IPS DF 6.9 (cell line): Measurements from ENCODE around the gene SMIM3.

Experiments
- DNase-seq: peaks from one replicate; pipeline ENCODE4 v3.0.0-alpha.2; 2013; ENCODE audit warnings: low read depth, low spot score
- H3K27ac ChIP-seq: one replicate; pipeline ENCODE4 v1.5.1; 2013; ENCODE audit warnings: low read length, control low read depth
- H3K27me3 ChIP-seq: 2 replicates; pipeline ENCODE4 v1.6.1; 2013; ENCODE audit warnings: mild to moderate bottlenecking, low read length; ENCODE audit not compliant: control insufficient read depth, insufficient read depth
- H3K36me3 ChIP-seq: 2 replicates; pipeline ENCODE4 v1.6.1; 2013; ENCODE audit warnings: low read length; ENCODE audit not compliant: control insufficient read depth, insufficient read depth
- H3K4me1 ChIP-seq: 2 replicates; pipeline ENCODE4 v1.6.1; 2013; ENCODE audit warnings: low read length; ENCODE audit not compliant: control insufficient read depth, insufficient read depth
- H3K4me3 ChIP-seq: 2 replicates; pipeline ENCODE4 v1.5.1; 2013; ENCODE audit warnings: mild to moderate bottlenecking, low read length
- H3K9me3 ChIP-seq: 2 replicates; pipeline ENCODE4 v1.6.1; 2013; ENCODE audit warnings: low read length, inconsistent platforms; ENCODE audit not compliant: control insufficient read depth, insufficient read depth
- WGBS: extraction: QIAGEN DNeasy Blood & Tissue Kit; methylation state at CpG from one replicate; pipeline ENCODE4 v1.1.7; 2013; ENCODE audit warnings: mixed read lengths, missing lambda C conversion rate; ENCODE audit not compliant: insufficient read length, insufficient coverage; 5-methylcytosine and 5-hydroxymethylcytosine counted together

SMIM3 gene

GRCh38 chr5:150781706-150782614 is 3.4 kb downstream of the SMIM3 start:
- DNase-seq = no peak
- no peaks in the 10 kb centered on the region for H3K9me3 ChIP-seq
- no CpG with 5 or more reads among the region's 10 CpGs for WGBS
- H3K27me3 ChIP-seq = no peaks in the 10 kb centered on the region
- H3K4me3 ChIP-seq = no peak overlapping the region
- H3K36me3 ChIP-seq = no peaks in the 10 kb centered on the region
- H3K27ac ChIP-seq = no peak overlapping the region
- H3K4me1 ChIP-seq = peaks cover 3% of the 10 kb centered on the region; the same call in 1 of the 2 replicates

GRCh38 chr5:150782850-150783249 is 4.3 kb downstream of the SMIM3 start:
- H3K27me3 ChIP-seq = no peaks in the 10 kb centered on the region
- WGBS = no CpG with 5 or more reads among the region's 3 CpGs
- H3K4me1 ChIP-seq = peaks cover 3% of the 10 kb centered on the region; the same call in 1 of the 2 replicates
- no peaks in the 10 kb centered on the region for H3K9me3 ChIP-seq
- H3K4me3 ChIP-seq = no peak overlapping the region
- no peak overlapping the region for H3K27ac ChIP-seq
- H3K36me3 ChIP-seq = no peaks in the 10 kb centered on the region
- DNase-seq = no peak

GRCh38 chr5:150783422-150783928 is 4.9 kb downstream of the SMIM3 start:
- Histone ChIP-seq H3K4me3 (no peak overlapping the region), H3K27ac (no peak overlapping the region), H3K27me3 (no peaks in the 10 kb centered on the region), H3K9me3 (no peaks in the 10 kb centered on the region), H3K4me1 (peaks cover 3% of the 10 kb centered on the region; the same call in 1 of the 2 replicates), H3K36me3 (no peaks in the 10 kb centered on the region)
- DNase-seq = no peak
- WGBS = no CpG with 5 or more reads among the region's 7 CpGs

DNA sequence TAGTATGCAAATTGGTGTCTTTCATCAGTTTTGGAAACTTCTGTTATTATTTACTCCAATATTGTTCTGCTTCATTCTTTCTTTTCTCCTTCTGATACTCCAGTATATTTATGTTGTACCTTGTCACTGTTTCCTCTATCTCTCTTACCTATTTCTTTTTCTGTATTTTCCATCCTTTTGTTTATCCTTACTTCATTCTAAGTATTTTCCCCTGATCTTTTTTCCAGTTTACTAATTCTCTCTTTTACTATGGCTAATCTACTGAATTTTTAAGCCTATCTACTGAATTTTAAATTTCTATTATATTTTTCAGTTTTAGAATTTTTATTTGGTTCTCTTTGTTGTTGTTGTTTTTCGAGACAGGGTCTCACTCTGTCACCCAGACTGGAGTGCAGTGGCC is 7.4 kb downstream of the SMIM3 start:
- Histone ChIP-seq H3K4me3 (no peak overlapping the region), H3K9me3 (no peaks in the 10 kb centered on the region), H3K27me3 (no peaks in the 10 kb centered on the region), H3K4me1 (no peaks in the 10 kb centered on the region; the same call in 1 of the 2 replicates), H3K27ac (no peak overlapping the region), H3K36me3 (no peaks in the 10 kb centered on the region)
- no peak for DNase-seq
- no CpG with 5 or more reads among the region's 1 CpG for WGBS

- no peak for DNase-seq
- Histone ChIP-seq H3K9me3 (no peaks in the 10 kb centered on the region), H3K36me3 (no peaks in the 10 kb centered on the region), H3K27me3 (no peaks in the 10 kb centered on the region), H3K27ac (no peak overlapping the region), H3K4me3 (no peak overlapping the region), H3K4me1 (no peaks in the 10 kb centered on the region; the same call in 1 of the 2 replicates)
- WGBS = no CpG with 5 or more reads among the region's 1 CpG
These were observed 8.3 kb downstream of the SMIM3 start for GRCh38 chr5:150786876-150787275.

DNA sequence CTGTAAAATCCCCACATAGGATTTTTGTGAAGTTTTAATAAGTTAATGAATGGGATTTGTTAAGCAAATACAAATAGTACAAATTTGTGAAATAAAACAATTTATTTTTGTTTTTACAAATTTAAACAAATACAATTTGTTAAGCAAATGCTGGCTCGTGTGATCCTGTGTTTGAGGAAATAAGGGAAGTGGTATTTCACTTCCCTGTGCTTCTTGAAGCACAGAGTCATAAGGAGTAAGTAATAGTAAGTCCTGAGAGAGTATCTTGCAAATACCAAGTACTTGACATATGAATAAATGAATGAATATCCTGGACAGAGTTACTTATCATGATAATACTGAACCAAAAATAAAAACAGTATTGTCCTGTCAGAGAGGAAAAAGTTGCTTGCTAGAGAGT is 9.1 kb downstream of the SMIM3 start:
- Histone ChIP-seq H3K27ac (no peak overlapping the region), H3K4me3 (no peak overlapping the region), H3K36me3 (no peaks in the 10 kb centered on the region), H3K27me3 (no peaks in the 10 kb centered on the region), H3K9me3 (no peaks in the 10 kb centered on the region), H3K4me1 (no peaks in the 10 kb centered on the region; the same call in 1 of the 2 replicates)
- WGBS = no CpG with 5 or more reads among the region's 1 CpG
- no peak for DNase-seq

GRCh38 chr5:150788977-150789376 is 10.4 kb downstream of the SMIM3 start:
- no peaks in the 10 kb centered on the region for H3K27me3 ChIP-seq
- H3K4me3 ChIP-seq = no peak overlapping the region
- H3K4me1 ChIP-seq = no peaks in the 10 kb centered on the region
- no peaks in the 10 kb centered on the region for H3K36me3 ChIP-seq
- H3K9me3 ChIP-seq = no peaks in the 10 kb centered on the region
- H3K27ac ChIP-seq = no peak overlapping the region
- no peak for DNase-seq

- Histone ChIP-seq H3K36me3 (no peaks in the 10 kb centered on the region), H3K4me1 (no peaks in the 10 kb centered on the region), H3K27ac (no peak overlapping the region), H3K4me3 (no peak overlapping the region), H3K27me3 (no peaks in the 10 kb centered on the region), H3K9me3 (no peaks in the 10 kb centered on the region)
- 100% methylated on average over 2 of the region's 6 CpGs for WGBS
- no peak for DNase-seq
These were observed 10.9 kb downstream of the SMIM3 start for GRCh38 chr5:150789450-150789849.

DNA sequence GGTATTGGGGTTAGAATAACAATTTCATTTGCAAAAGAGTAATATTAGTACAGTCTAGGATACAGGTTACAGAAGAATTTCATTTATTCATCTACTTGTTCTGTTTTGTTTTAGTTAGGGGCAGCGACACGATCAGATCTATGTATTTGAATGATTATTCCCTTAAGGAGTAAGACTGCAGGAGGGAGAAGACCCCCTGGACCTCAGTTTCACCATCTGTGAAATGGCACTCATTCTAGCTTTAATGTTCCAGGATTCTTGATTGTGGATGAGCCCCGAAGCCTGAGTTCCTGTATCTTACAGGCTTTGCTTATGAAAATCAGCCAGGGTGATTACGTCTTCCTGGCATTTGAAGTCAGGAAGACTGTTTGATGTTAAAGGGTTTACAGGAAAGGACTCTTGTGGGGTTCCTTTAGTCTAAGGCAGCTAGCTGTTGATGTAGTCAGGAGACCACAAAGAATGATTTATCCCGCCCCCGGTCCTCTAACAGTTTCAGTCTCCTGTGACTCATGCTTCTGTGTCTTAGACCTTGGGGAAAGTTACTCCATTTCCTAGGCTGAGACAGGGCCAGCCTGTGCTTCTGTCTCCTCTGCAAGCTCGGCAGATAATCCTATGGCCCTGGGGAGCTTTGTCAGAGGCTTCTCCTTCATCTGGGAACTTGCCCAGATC is 11.5 kb downstream of the SMIM3 start:
- Histone ChIP-seq H3K27me3 (no peaks in the 10 kb centered on the region), H3K36me3 (no peaks in the 10 kb centered on the region), H3K27ac (no peak overlapping the region), H3K4me1 (no peaks in the 10 kb centered on the region), H3K4me3 (no peak overlapping the region), H3K9me3 (no peaks in the 10 kb centered on the region)
- WGBS = no CpG with 5 or more reads among the region's 7 CpGs
- no peak for DNase-seq

- H3K36me3 ChIP-seq = no peaks in the 10 kb centered on the region
- DNase-seq = no peak
- no peaks in the 10 kb centered on the region for H3K9me3 ChIP-seq
- H3K4me1 ChIP-seq = no peaks in the 10 kb centered on the region
- H3K27me3 ChIP-seq = no peaks in the 10 kb centered on the region
- H3K27ac ChIP-seq = no peak overlapping the region
- H3K4me3 ChIP-seq = no peak overlapping the region
These were observed 13.0 kb downstream of the SMIM3 start for GRCh38 chr5:150791536-150791935.
